ENCODE data around the gene KCNAB2. TPM values are rescaled to one million over a fixed set of nuclear protein-coding genes. Genes with fewer than 3 reads are reported as not detected.
A peak's percentile ranks its signal among the peaks of the same experiment; 100 is the strongest.

The KCNAB2 gene
- total RNA-seq, 1 experiment from 2014 or later: 10.3 TPM

DNA sequence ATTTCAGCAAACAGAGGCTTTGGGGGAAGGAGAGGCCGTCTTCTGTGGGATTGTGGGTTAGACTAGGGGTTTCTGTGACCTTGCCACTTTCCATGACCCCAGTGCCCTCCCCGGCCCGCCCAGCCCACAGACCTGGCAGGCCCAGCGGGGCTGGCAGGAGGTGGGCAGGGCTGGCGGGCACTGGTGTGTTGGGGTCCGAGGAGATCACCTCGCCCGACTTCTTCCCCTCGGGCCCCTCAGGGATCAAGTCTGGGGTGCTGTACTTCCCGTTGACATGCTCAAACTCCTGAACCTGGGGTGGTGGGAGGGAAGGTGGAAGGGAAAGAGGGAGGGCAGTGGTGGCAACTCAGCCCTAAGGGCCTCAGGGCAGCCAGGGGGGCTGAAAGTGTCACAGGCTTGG is 78.1 kb downstream of the KCNAB2 start:
- ATAC-seq (no peak), DNase-seq (ENCODE audit: low spot score) (peak; percentile 10)
- H3K27me3 Mint-ChIP-seq (ENCODE audit: low read depth): peaks cover 20% of the 10 kb centered on the region
- no peak overlapping the region for H3K27ac Mint-ChIP-seq
- H3K36me3 Mint-ChIP-seq: no peaks in the 10 kb centered on the region
- H3K4me1 Mint-ChIP-seq: 0 out of 2 replicates have a peak, but pooled peaks cover 3% of the 10 kb centered on the region
- ChIA-PET CTCF (no interaction called here), POLR2A (no interaction called here)
- no peak overlapping the region for H3K4me3 Mint-ChIP-seq
- TF ChIP-seq IRF1 (CRISPR knock-in tag; IDR thresholded peaks at IDR 0.05): no peak
- TF ChIP-seq E2F5 (CRISPR knock-in tag; IDR thresholded peaks at IDR 0.05): no peak
- TF ChIP-seq, protein P1, sequence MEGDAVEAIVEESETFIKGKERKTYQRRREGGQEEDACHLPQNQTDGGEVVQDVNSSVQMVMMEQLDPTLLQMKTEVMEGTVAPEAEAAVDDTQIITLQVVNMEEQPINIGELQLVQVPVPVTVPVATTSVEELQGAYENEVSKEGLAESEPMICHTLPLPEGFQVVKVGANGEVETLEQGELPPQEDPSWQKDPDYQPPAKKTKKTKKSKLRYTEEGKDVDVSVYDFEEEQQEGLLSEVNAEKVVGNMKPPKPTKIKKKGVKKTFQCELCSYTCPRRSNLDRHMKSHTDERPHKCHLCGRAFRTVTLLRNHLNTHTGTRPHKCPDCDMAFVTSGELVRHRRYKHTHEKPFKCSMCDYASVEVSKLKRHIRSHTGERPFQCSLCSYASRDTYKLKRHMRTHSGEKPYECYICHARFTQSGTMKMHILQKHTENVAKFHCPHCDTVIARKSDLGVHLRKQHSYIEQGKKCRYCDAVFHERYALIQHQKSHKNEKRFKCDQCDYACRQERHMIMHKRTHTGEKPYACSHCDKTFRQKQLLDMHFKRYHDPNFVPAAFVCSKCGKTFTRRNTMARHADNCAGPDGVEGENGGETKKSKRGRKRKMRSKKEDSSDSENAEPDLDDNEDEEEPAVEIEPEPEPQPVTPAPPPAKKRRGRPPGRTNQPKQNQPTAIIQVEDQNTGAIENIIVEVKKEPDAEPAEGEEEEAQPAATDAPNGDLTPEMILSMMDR (IDR thresholded peaks at IDR 0.05): no peak
- TF ChIP-seq, protein P2, sequence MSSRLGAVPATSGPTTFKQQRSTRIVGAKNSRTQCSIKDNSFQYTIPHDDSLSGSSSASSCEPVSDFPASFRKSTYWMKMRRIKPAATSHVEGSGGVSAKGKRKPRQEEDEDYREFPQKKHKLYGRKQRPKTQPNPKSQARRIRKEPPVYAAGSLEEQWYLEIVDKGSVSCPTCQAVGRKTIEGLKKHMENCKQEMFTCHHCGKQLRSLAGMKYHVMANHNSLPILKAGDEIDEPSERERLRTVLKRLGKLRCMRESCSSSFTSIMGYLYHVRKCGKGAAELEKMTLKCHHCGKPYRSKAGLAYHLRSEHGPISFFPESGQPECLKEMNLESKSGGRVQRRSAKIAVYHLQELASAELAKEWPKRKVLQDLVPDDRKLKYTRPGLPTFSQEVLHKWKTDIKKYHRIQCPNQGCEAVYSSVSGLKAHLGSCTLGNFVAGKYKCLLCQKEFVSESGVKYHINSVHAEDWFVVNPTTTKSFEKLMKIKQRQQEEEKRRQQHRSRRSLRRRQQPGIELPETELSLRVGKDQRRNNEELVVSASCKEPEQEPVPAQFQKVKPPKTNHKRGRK (CRISPR knock-in tag; IDR thresholded peaks at IDR 0.05; ENCODE audit: borderline replicate concordance): no peak
- no peak for TF ChIP-seq RORB (CRISPR knock-in tag; IDR thresholded peaks at IDR 0.05)
- no peak for TF ChIP-seq ZNF423 (CRISPR knock-in tag; IDR thresholded peaks at IDR 0.05)
- no peak for TF ChIP-seq MXD4 (CRISPR knock-in tag; IDR thresholded peaks at IDR 0.05; ENCODE audit: borderline replicate concordance)
- TF ChIP-seq, protein P3, sequence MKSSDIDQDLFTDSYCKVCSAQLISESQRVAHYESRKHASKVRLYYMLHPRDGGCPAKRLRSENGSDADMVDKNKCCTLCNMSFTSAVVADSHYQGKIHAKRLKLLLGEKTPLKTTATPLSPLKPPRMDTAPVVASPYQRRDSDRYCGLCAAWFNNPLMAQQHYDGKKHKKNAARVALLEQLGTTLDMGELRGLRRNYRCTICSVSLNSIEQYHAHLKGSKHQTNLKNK (CRISPR knock-in tag; IDR thresholded peaks at IDR 0.05): no peak
- TF ChIP-seq TCF7 (CRISPR knock-in tag; IDR thresholded peaks at IDR 0.05; ENCODE audit: low read depth): no peak
- no peaks in the 10 kb centered on the region for H3K9me3 Mint-ChIP-seq

DNA sequence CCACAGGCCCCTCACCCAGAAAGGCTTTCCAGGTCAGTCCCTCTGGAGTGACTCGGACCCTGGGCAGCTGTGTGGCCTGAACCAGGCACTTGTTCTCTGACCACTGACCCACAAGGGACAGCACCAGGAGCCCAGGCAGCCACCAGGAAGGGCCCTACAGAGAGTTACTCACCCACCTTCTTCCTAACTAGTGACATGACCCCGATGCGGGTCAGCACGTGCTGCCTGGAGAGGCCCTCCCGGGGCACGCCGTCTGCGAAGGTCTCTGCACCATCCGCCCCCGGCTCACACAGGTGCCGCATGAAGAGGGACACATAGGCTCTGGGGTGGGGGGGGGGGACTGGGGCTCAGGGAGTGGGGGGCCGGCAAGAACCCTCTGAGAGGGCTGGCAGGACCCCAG is 78.7 kb downstream of the KCNAB2 start:
- no peak overlapping the region for H3K27ac Mint-ChIP-seq
- CTCF ChIA-PET: no interaction called here
- DNase-seq (ENCODE audit: low spot score): peak; percentile 8
- peaks cover 23% of the 10 kb centered on the region for H3K27me3 Mint-ChIP-seq (ENCODE audit: low read depth)
- no peaks in the 10 kb centered on the region for H3K36me3 Mint-ChIP-seq
- H3K4me1 Mint-ChIP-seq: 0 out of 2 replicates have a peak, but pooled peaks cover 3% of the 10 kb centered on the region
- no peak overlapping the region for H3K4me3 Mint-ChIP-seq
- POLR2A ChIA-PET: no interaction called here
- ATAC-seq: no peak
- H3K9me3 Mint-ChIP-seq: no peaks in the 10 kb centered on the region
- TF ChIP-seq KAT7 (CRISPR knock-in tag; IDR thresholded peaks at IDR 0.05; ENCODE audit: borderline replicate concordance) (no peak), ESRRA (CRISPR knock-in tag; IDR thresholded peaks at IDR 0.05; ENCODE audit: borderline replicate concordance) (no peak), ELF4 (CRISPR knock-in tag; IDR thresholded peaks at IDR 0.05; ENCODE audit: low read depth) (no peak), HMGXB4 (CRISPR knock-in tag; IDR thresholded peaks at IDR 0.05) (no peak), ZNF138 (CRISPR knock-in tag; conservative IDR thresholded peaks at IDR 0.05) (no peak), STAT6 (CRISPR knock-in tag; conservative IDR thresholded peaks at IDR 0.05; ENCODE audit: low read depth) (no peak)
- TF ChIP-seq, protein P4, sequence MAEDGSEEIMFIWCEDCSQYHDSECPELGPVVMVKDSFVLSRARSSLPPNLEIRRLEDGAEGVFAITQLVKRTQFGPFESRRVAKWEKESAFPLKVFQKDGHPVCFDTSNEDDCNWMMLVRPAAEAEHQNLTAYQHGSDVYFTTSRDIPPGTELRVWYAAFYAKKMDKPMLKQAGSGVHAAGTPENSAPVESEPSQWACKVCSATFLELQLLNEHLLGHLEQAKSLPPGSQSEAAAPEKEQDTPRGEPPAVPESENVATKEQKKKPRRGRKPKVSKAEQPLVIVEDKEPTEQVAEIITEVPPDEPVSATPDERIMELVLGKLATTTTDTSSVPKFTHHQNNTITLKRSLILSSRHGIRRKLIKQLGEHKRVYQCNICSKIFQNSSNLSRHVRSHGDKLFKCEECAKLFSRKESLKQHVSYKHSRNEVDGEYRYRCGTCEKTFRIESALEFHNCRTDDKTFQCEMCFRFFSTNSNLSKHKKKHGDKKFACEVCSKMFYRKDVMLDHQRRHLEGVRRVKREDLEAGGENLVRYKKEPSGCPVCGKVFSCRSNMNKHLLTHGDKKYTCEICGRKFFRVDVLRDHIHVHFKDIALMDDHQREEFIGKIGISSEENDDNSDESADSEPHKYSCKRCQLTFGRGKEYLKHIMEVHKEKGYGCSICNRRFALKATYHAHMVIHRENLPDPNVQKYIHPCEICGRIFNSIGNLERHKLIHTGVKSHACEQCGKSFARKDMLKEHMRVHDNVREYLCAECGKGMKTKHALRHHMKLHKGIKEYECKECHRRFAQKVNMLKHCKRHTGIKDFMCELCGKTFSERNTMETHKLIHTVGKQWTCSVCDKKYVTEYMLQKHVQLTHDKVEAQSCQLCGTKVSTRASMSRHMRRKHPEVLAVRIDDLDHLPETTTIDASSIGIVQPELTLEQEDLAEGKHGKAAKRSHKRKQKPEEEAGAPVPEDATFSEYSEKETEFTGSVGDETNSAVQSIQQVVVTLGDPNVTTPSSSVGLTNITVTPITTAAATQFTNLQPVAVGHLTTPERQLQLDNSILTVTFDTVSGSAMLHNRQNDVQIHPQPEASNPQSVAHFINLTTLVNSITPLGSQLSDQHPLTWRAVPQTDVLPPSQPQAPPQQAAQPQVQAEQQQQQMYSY (CRISPR knock-in tag; IDR thresholded peaks at IDR 0.05): no peak
- TF ChIP-seq, protein P5, sequence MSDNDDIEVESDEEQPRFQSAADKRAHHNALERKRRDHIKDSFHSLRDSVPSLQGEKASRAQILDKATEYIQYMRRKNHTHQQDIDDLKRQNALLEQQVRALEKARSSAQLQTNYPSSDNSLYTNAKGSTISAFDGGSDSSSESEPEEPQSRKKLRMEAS (CRISPR knock-in tag; IDR thresholded peaks at IDR 0.05): no peak
- TF ChIP-seq, protein P1 (IDR thresholded peaks at IDR 0.05): no peak

Data from WTC11 (cell line).